ENCODE results near the gene HMMR.
"Not testable (repeated sequence)": the region's sequence is repeated elsewhere in the genome, so short reads cannot be mapped to it uniquely, and the experiment has no call there.

Gene HMMR

DNA sequence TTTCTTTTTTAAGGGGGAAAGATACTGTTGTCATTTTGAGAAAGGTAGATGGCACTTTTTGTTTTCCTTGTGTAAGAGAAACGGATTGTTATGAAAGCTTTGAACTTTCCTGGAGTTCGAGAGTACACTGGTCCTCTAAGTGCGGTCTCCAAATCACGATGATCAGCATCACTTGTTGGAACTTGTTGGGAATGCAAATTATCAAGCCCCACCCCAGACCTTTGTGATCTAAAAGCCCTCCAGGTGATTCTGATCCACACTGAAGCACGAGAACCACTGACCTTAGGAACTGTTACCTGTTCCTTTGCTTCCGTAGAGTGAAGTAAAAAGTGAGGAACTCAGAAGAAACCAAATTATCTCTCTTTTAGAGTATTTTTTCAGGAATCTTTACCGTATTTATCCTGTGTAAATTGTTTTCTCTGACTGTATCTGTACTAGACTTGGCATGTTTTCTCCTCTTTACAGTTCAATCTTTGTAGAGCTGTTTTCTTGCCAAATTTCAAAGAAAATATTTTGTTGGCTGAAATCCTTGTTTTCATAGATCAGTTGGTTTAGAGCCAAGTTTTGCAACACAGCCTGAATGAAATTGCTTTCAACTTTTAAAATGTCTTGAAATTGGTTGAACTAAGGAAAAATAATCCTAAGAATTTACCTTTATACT, 49.0 kb downstream of the HMMR start:
- no peak for DNase-seq

DNA sequence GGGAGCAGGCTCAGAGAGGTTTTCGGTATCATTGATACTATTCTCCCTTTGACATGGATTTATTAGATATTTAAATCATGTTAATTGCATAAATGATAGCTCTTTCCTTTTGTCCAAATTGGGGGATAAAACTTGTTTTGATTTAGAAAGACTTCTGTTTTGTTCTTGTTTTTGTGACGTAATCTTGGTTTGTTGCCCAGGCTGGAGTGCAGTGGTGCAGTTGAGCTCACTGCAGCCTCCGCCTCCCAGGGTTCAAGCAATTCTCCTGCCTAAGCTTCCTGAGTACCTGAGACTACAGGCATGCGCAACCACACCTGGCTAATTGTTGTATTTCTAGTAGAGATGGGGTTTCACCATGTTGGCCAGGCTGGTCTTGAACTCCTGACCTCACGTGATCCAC, 52.1 kb downstream of the HMMR start:
- no peak for DNase-seq

DNA sequence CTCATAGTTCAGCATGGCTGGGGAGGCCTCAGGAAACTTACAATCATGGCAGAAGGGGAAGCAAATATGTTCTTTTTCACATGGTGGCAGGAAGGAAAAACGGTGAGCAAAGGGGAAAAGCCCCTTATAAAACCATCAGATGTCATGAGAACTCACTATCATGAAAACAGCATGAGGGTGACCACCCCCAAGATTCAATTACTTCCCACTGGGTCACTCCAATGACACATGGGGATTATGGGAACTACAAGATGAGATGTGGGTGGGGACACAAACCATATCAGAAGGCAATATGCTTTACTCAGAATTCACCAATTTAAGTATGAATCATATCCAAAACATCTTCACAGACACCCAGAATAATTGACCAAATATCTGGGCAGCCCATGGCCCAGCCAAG, 64.7 kb downstream of the HMMR start:
- DNase-seq: no peak

DNA sequence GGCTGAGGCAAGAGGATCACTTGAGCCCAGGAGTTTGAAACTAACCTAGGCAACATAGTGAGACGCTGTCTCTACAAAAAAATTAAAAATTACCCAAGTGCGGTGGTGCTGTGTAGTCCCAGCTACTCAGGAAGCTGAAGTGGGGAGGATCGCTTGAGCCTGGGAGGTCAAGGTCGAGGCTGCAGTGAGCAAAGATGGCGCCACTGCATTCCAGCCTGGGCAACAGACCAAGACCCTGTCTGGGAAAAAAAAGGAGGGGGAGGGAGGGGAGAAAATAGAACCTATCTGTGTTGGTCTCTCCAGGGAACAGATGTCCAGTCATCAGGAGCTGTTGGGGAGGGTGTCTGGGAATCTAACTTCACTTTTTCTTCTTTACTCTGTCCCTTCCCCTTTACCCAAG, 69.3 kb downstream of the HMMR start:
- no peak for DNase-seq

DNA sequence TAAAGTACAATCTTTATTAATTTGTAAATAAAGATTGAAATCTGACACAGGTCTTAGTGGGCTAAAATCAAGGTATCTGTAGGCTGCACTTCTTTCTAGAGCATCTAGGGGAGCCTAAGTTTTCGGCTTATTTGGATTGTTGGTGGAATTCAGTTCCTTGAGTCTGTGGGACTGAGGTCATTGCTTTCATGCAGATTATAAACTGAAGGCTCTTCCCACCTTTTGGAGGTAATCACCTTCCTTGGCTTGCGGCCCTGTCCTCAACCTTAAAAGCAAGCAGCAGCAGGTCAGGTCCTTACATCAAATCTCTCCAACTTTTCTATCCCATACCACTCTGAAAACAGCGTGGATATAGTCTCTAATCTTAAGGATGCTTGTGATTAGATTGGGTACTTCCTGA, 70.8 kb downstream of the HMMR start:
- DNase-seq: no peak

DNA sequence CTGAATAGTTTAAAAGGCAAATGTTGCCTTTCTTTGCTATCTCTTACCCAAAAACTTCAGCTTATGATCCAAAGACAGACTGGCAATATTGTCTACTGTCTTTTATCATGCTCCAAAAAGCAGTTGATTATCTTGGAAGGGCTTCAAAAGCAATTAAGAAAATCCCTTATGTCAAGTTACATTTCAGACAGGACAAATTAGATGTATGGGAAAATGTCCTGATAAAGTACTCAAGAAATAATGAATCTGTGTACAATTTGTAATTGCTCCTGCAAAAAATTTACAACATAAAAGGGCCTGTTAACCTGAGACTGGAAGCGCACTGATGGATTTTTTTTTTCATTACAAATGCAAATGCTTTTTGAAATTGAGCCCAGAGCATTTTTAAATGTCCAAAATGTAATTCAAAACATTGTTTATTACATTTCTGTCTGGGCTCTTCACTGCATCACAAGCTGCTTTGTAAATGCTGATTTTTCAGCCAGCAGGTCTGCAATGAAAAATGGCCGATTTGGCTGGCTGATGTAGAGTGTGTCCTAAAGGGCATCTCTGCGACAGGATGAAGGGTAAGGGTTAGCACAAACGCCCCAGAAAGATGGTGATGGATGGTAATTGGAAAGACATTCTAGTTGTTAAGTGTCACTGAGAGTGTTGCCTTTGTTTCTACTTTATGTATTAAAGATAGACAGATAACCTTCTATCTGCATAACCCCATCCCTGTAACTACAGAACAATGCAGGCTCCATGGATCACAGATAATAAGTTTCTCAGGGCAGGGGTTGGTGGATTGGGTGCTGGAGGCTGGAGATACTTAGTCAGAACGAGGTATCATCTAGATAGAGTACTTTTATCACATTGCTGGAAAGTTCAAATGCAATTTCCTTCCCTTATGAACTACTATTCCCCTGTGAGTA, 72.0 kb downstream of the HMMR start:
- no peak for DNase-seq

DNA sequence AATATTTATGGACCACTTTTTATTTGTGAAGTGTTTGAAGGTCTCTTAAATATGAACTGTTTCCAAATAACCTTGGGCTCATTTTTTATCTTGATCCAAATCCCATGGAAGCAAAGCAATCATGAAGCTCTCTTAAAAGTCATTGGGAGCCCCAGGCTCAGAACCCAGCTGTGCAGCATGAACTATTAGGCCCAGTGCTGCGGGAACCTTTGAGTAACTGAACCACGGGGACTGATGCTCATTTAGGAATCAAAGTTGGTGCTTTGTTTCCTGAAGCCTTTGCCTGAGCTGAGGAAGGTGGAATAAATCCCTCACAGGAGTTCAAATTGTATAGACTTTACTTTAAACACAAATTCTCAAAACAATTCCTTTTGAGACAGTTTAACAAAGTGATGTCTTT, 72.8 kb downstream of the HMMR start:
- no peak for DNase-seq

DNA sequence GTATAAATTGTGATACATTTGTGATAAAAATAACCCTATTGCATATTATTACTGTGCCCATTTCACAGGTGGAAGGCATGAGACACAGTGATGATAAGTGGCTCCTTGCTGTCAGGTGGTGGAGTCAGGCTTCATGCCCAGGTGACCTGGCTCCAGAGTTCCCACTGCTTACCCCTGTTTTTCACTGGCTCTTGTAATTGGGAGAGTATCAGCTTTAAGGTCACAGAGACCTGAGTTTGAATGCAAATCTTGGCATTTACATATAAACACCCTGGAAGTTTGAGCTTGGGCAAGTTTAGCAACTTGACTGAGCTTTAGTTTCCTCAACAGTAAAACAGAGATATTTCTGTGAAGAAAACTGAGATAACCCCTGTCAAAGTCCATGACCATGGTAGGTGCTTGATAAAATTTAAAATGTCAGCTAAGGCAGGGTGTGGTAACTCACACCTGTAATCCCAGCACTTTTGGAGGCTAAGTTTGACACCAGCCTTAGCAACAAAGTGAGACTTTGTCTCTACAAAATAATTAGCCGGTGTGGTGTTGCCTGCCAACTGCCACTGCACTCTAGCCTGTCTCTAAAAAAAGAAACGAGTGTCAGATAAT, 74.2 kb downstream of the HMMR start:
- no peak for DNase-seq

DNA sequence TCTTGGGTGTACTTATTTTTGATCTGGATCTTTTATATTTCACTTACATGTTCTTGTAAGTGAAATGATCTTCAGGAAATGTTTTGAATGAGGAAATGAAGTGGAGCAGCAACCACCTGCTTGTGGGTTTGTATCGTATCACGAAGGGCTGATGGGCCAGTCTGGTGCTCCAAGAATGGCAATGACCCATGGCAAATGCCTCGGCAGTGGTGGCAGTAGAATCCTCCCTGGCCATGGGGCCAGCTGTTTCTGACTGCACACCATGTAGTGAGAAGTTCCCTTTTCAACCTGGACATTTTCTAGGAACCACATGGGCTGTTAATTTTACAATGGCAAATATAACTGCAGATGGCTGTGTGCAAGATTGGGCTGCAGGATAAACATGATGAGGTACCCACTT, 74.9 kb downstream of the HMMR start:
- DNase-seq: no peak

DNA sequence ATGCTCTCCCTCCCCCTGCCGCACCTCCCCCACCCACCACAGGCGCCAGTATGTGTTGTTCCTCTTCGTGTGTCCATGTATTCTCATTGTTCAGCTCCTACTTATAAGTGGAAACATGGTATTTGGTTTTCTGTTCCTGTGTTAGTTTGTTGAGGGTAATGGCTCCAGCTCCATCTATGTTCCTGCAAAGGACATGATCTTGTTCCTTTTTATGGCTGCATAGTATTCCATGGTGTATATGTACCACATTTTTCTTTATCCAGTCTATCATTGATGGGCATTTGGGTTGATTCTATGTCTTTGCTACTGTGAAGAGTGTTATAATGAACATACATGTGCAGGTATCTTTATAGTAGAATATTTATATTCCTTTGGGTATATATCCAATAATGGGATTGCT, 76.0 kb downstream of the HMMR start:
- not testable (repeated sequence) for DNase-seq

DNA sequence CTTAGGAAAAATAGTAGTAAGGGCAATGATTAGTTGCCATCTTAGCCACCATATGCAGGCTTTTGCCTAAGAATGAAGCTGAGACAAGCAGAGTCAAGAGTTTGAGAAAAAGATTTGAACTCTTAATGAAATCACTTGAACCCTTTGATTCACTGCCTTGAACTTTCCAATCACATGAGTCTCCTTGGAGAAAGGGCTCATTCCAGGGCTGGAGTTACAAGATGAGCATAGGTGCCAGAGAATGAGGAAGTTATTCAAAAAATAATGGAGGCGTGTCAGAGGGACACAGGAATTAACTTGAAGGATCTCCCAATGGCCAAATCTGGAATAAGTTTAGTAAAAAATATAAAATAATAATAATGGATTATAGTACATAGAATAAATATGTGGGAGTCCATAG, 80.3 kb downstream of the HMMR start:
- no peak for DNase-seq

Measured in right hindlimb (tissue), 1 donor.